GM19463 (cell line): ENCODE measurements around the gene RBFOX1.

Source experiments
- ATAC-seq: cut with Tn5 transposase; IDR thresholded peaks from one replicate; pipeline ENCODE4 v1.9.1; 2021; ENCODE audit warnings: mild to moderate bottlenecking, moderate library complexity; ENCODE audit not compliant: unreplicated experiment

RBFOX1 gene

DNA sequence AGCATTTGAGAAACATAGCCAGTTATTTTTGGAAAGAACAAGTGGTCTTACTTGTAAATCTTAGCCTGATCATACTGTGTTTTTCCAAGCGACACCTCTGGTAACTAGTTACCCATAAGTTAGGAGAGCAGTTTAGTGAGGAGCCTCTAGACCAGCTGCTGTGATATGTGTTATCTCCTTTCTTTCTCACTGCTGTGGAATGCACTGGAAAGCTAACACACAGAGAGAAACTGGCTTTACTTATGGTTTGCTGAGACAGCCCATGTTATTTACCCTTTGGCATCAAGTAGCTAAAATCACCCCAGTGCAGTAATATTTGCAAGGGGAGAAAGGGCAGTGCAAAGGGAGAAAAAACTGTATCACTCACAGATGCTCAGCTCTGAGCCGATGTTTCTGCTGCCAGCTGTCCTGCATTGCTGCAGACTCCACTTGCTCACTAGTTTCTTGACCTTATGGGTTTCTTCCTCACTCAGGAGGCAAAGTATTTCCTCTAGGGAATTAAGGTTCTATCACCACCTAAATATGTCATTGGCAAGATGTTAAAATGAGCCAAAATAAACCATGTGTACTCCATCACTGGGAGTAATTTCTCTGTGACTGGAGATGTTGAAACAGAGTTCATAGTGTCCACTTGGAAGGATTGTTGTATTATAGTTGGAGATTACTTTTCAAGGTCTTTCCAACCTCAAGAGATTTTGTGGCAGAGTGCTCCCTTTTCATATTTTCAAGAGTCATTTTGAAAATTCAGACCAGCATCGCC is 2.3 kb downstream of the RBFOX1 start:
- ATAC-seq, result no peak

DNA sequence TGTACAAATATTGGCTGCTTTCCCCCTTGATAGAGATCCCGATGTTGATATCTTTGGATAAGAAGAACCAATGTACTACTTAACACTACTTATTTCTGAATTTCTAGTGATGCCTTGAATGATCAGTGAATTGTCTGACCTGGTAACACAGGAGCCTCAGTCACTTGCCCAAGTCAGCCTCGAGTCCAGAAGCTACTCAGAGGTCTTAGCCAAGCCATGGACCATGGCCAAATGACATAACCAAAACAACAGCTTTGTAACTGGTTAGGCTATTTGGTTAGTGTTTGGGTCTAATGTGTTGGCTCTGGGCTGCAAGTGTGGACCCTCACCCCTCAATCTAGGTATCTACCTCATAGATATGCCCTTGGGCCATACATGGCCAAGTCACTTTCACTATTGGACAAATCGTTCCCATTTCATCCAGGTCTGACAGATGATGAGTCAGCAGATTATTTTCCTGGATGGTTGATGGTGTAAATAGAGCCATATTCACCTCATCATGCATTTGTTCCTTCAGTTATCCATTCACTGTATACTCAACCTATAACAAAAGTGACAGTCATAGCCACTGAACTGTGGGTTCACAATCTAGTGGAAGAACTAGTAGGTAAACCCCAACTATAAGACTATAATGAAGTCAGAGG is 3.5 kb downstream of the RBFOX1 start:
- no peak for ATAC-seq

DNA sequence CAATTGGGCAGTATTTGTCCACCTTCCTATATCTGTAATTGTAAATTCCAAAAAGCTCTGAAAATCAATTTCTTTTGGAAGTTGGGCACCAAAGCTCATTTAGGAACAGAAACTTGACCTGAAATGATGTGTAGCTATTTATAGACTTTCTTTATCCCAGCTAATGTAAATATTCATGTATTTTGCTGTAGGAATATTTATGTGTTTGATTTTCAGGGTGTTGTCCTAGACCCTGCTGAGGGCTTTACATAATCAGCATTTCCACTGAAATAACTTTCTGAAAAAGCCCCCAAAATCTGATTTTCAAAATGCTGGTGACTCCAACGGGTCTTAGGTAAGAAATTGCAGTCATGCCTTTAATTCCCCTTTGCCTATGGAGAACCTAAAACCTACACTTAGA is 4.1 kb downstream of the RBFOX1 start:
- ATAC-seq, result no peak

DNA sequence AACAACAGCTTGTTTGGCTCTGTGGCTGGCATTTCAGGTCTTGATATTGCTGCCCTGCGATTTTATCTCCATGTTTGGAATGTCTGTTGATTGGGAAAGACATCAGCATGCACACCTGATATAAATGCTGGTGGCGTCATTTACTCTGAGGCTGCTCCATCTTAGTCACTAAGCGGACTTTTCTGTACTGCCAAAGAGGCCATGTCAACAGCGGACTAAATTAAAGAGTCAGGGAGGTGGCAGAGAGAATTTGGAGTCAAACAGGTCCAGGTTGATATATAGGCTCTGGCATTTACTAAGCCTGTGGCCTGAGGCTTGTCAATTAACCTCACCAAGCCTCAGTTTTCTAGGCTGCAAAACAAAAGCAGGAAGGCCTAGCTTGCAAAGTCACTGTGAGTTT is 6.2 kb downstream of the RBFOX1 start:
- ATAC-seq, result no peak

- no peak for ATAC-seq
Measured at GRCh38 chr16:7339700-7340099, 7.1 kb downstream of the RBFOX1 start.

DNA sequence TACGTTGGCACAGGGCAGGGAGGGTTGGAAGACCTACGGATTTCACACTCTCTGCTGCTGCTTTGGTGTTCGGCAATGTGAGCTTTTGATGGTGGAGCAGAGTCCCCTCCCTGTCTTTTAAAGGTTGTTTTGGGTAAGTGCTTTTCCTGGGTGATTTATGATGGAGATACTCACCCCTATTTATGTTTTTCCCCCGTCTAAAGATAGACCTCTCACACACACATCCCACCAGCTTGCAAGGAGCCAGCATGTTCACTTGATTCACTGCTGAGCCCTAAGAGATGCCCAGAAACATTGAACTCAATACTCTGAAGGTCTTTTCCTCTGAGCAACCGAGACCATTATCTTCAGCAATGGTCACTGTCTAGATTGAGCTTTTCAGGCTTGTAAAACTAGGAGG is 8.3 kb downstream of the RBFOX1 start:
- ATAC-seq, result no peak

- ATAC-seq, result no peak
Measured at GRCh38 chr16:7342598-7342997, 10.0 kb downstream of the RBFOX1 start.

- ATAC-seq, result no peak
Measured at GRCh38 chr16:7343243-7343642, 10.6 kb downstream of the RBFOX1 start.

DNA sequence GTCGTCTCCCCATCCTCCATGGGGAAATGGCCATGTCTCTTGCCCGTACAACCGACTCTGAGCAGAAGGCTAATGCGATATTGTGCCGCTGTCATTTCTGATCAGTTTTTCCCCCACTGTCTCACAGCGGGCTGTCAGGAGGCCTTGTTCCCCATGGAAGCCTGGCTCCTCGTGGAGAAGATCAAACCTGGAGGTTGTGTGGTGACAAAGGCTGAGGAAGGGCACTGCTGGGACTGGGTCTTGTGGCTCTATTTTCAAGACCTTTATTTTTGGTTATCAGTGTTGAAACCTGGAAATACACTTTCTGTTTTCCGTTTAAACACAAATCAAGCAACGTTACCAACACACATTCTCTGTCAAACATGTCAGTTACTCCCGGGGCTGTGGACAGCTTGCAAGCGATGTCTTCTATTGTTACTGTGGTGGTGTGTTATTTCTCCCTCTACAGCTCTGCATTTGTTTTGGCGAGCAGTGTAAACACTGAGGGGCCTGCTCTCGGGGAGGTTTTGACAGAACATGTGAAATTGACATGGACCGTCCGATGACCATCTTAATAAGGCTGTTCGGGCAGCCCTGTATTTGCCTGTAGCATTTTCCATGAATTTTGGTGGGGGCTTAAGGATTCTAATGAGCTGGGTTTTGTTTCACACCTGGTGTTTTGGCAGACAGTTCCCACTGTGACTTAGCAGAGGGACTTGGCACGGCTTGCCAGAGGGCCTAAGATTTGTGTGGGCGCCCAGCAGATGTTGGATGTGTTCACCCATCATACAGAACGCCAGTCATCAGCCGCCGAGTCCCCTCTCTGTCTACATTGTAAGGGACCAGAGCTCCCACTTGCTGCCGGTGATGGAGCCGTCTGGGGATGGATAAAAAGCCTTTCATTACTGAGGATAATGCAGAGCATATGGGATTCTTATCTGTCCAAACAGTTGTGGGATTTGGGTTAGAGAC is 12.5 kb downstream of the RBFOX1 start:
- ATAC-seq, result no peak

GRCh38 chr16:7350806-7351205 is 18.2 kb downstream of the RBFOX1 start:
- ATAC-seq, result no peak

- ATAC-seq, result no peak
Measured at GRCh38 chr16:7351610-7352510, 19.2 kb downstream of the RBFOX1 start.

- ATAC-seq, result no peak
Measured at GRCh38 chr16:7355758-7356157, 23.1 kb downstream of the RBFOX1 start.

DNA sequence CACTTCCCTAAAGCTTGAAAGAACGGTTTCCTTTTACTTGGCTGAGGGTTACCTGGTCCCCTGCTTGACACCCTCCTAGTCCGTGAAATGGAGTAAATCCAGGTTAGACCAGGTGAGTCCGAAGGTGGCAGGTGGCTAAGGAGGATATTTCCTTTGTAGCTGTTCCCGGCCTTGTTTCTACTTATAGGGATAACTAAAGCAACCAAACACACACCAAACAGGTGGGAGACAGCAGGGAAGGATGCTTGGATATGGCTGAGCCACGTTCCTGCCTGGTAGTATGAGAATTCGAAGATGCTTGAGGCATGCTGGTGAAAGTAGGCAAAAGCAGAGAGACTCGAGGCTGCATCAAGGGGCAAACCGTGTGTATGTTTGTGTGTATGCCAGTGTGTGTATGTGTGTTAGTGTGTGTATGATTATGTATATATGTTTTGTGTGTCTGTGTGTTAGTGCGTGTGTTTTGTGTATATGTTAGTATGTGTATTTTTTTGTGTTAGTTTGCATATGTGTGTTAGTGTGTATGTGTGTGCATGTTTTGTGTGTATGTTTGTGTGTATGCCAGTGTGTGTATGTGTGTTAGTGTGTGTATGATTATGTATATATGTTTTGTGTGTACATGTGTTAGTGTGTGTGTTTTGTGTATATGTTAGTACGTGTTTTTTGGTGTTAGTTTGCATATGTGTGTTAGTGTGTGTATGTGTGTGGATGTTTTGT is 28.9 kb downstream of the RBFOX1 start:
- ATAC-seq, result no peak

DNA sequence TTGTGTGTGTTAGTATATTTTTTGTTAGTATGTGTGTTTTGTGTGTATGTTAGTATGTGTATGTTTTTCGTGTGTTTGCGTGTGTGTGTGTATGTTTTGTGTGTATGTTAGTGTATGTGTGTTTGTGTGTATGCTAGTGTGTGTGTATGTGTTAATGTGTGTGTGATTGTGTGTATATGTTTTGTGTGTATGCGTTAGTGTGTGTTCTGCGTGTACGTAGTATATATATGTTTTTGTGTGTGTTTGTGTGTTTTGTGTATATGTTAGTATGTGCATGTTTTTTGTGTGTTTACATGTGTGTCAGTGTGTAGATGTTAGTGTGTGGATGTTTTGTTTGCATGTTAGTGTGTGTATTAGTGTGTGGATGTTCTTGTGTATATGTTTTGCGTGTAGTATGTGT is 29.6 kb downstream of the RBFOX1 start:
- ATAC-seq, result no peak

DNA sequence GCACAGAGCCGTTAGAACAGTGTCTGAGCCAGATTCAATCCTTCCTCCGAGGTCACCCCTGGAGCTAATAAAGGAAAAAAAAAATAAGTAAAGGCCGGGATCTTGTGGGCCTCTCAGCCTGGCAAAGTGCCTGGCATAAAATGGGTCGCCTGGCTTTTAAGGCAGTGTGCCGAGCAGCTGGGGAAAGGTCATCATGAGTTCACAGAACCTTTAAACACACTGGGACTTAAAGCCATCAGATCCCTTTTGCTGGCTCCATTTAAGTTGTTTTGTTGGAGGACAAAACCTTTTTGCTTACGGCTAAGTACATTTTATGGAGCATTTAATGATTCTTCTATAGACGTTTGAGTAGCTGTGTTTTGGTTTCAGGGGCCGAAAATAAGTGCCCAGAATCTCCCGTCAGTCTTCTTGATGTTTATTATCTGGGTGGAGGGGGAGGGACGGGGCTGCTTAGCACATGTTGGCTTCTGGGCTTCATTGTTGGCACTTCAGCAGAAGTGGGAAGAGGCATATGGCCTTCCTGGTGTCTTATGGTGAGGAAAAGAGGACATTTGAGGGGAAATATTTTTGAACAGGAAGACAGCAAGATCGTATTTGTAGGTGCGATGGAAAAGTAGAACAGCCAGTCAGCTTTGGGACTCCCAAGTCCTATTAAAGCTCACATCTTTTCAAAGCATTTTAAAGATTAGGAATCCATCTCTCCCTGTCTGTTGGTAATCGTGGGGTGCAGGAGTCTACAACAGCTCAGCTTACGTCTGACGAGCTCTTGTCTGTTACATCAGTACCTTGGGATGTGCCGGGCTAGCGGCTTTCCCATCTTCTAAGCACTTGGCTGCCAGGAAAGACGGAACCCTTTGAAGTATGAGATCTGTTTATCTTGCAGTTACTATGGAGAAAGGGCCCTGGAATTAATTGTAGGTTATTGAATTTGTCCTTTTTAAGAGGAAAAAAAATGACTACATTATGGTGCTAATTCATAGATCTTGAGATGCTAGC is 31.1 kb downstream of the RBFOX1 start:
- ATAC-seq, result no peak

DNA sequence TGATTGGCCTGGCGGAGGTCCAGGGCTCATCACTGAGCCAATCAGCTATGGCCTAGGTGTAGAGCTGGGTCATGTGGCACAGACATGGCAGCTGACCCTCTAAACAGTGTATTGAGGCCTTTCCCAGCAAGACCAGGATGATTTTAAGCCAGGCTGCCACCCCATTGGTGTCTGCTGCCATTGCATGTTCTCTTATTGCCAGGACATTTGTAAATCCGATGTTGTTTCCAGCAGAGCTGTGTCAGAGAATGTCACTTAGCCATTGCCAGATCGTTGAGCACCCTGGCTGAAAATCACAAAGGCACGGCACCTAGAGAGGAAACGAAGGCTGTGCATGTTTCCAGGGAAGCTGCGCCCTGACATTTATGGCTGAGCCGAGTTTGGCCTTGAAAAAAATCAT is 33.4 kb downstream of the RBFOX1 start:
- no peak for ATAC-seq

DNA sequence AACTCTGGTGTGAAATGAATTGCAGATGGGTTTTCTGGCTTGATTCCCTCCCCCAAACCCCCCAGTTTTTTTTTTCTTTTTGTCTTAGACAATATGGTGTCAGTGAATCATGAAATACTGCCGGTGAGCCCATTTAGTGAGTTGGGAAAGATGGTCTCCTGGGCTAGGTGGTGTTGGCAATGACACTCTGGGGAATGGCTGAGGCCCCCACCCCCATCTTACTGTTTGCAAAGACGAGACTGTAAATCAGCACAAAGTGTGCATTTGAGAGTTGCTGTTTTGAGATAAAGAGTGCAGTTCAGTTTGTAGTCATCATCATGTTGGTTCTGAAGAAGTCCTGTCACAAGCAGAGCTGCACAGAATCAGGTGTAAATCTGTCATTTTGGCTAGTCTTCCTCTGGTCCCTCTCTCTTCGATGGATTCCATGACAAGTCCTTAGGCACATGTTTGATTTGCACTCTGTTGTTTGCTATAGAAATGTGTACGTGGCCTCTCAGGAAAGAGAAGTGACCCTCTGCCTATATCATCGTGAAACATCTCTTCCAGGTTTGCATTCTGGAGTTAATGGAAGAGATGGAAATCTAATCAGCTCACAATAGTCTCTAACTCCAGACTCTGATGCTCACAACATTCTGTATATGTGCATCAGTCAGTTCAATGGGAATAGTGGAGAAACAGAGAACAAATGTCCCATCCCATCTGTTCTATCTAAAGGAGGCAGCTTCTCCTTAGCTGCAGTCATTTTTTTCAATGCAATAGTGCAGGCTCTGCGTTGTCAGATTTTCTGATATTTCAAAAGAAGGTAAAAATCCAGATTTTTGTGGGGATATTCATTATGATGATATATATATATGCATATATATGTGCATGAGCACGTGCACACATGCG is 34.6 kb downstream of the RBFOX1 start:
- ATAC-seq, result no peak

DNA sequence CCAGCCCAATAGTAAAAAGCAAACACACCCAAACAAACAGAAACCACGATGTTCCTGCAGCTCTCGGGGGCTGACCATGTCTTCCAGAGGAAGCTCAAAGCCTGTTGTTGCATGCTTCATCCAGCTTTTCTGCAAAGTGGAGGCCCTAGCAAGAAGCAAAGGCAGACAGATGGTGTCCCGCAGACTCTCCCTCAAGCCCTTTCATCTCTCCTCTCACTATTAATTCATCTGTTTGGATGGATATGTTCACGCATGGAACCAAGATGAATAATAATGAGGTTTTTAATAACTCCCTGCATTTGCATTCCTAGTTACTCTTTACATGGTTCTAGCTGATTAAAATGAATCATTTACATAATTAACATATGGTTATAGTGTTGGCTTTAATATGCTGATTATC is 36.6 kb downstream of the RBFOX1 start:
- ATAC-seq, result no peak
